Retina (tissue), 1 donor: Measurements from ENCODE around the gene DIO3.
"Not testable (repeated sequence)": the region's sequence is repeated elsewhere in the genome, so short reads cannot be mapped to it uniquely, and the experiment has no call there.

ENCODE experiments used
- DNase-seq: peaks from one replicate; pipeline ENCODE4 v3.0.0-alpha.2; 2016

DIO3 gene

DNA sequence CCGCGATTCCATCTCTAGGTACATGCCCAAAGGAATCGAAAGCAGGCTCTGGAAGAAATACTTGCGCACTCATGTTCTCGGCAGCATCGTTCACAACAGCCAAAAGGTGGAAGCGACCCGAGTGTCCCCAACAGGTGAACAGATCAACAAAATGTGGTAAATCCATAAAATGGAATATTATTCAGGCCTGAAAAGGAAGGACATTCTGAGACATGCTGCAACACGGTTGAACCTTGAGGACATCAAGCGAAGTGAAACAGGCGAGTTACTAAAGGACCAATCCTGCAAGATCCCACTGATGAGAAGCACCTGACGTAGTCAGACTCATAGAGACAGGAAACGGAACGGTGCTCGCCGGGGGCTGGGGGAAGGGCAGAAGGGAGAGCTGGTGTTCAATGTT is 17.5 kb upstream of the DIO3 start:
- DNase-seq = no peak

DNA sequence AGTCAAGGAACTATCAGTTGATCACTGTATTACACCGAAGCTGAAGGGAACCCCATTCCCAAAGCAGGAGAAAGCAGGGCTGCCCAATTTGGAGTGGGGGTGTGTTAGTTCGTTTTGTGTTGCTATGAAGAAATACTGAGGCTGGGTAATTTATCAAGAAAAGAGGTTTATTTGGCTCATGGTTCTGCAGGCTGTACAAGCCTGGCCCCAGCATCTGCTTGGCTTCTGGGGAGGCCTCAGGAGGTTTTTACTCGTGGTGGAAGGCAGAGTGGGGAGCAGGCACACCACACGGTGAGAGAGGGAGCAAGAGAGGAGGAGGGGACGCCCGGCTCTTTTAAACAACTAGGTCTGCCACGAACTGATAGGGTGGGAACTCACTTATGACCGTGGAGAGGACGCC is 16.7 kb upstream of the DIO3 start:
- DNase-seq = no peak

DNA sequence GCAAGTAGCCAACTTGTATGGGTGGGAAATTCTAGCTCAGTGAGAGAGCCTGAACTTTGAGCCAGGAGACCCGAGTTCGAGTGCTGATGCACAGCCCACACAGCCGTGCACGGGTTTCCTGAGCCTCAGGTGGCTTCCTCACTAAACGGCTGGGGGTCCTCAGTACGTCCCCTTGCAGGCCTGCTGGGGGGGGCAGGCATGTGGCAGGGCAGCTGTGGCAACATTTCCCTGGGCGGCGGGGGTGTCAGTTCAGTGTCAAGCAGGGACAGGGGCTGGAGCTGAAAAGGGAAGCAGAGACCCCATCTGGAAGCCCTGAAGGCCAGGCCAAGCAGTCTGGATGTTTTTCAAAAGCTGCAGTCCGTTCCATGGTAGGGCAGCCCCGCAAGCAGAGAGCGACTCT is 14.6 kb upstream of the DIO3 start:
- no peak for DNase-seq

DNA sequence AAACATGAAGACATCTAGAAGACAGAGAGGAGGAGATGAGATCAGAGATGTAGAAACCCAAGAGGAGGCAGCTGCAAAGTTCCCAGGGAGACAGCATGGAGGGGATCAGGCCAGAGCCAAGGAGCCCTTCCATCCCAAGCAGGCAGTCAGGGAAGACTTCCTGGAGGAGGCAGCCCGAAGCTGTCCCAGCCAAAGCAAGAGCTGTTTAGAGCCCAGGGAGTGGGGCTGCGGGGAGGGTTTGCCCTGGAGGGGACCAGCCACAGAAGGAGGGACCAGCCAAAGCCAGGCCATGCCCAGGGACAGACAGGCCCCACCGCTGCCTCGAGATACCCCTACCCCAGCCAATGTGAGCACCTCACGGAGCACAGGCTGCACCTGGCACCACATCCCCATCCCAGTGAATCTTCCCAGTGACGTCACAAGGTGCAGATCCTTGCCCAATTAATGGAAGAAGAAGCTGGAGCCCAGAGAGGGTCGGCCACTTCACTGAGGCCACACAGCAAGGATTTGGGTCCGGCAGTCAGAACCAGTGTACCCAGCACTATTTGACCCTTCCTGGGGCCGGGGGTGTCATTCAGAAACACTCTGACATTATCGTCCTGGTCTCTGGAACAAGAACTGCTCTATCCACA is 14.1 kb upstream of the DIO3 start:
- no peak for DNase-seq

DNA sequence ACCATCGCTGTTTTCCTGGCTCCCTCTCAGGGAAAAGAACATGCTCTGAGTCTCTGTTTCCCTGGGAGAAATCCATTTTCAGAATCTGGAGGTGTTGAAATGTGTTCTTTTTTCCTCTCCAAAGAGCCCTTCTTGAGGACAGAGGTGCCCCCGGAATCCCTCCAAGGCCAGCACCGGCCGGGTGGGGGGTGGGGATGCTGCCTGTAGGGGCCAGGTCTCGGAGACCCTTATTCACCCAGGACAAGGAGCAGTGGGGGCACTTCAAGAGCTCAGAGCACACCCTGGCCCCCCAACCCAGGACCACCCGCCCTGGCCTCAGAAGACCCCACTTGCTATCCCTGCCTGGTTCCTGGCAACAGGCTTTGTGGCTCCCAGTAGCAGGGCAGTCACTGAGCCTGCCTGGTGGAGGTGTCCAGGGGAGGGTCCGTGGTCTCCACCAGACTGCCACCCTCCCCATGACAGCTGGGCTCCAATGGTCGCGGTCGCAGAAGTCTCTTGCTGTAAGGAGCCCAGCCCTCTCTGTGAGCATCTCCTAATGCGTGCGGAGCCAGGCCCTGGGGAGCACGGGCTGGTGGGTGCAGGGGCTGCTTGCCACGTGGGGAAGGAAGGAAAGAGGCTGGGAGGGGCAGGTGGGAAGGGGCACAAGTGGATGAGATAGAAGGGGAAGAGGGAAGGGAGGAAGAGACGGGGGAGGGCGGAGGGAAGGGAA is 13.2 kb upstream of the DIO3 start:
- no peak for DNase-seq

DNA sequence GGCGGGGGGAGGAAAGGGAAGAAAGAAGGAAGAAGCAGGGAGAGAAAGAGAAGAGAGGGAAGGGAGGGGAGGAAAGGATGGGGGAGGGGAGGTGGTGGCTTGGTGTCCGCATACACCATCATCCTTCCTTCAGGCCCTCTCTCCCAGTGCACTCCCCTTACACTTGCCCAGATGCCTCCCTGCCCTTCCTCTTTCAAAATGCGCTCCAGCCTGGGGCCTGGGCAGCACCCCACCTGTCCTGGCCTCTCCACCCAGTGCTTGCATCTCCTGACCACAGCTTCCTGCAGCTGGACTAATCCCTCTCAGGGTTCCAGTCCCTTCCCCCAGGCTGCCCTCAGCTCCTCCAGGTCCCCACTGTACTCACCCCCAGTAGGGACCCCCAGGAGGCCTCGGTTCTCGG is 12.6 kb upstream of the DIO3 start:
- DNase-seq = no peak

DNA sequence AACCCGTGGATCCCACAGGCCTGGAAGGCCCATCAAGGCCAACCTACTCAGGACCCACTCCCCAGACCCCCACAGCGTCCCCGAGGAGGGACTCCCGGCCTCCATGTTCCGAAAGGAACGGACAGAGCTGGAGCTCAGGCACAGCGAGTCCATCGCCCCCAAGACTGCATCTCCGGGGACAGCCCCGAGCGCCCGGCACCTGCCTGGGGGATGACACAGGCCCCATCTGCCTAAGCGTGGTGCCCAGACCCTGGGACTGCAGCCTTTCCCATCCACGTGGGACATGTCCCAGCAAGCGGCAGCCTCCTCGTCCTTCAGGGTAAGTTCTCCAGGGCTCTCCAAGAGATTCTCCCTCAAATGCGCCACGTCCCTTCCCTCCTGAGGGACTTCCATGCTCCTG is 12.1 kb upstream of the DIO3 start:
- no peak for DNase-seq

DNA sequence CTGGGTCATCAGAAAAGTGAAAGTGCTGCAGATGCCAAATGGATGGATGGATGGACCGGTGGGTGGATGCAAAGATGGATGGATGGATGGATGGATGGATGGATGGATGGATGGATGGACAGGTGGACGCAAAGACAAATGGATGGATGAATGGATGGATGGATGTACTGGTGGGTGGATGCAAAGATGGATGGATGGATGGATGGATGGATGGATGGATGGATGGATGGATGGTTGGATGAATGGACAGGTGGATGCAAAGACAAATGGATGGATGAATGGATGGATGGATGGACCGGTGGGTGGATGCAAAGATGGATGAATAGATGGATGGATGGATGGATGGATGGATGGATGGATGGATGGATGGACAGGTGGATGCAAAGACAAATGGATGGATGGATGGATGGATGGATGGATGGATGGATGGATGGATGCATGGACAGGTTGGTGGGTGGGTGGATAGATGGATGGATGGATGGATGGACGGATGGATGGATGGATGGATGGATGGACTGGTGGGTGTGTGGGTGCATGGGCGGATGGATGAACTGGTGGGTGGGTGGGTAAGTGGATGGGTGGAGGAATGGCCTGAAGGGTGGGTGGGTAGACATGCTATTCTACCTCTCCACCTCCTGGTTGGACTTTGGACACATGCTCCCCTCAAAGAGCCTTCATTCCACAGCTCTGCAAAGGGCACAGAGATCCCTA is 10.9 kb upstream of the DIO3 start:
- not testable (repeated sequence) for DNase-seq

DNA sequence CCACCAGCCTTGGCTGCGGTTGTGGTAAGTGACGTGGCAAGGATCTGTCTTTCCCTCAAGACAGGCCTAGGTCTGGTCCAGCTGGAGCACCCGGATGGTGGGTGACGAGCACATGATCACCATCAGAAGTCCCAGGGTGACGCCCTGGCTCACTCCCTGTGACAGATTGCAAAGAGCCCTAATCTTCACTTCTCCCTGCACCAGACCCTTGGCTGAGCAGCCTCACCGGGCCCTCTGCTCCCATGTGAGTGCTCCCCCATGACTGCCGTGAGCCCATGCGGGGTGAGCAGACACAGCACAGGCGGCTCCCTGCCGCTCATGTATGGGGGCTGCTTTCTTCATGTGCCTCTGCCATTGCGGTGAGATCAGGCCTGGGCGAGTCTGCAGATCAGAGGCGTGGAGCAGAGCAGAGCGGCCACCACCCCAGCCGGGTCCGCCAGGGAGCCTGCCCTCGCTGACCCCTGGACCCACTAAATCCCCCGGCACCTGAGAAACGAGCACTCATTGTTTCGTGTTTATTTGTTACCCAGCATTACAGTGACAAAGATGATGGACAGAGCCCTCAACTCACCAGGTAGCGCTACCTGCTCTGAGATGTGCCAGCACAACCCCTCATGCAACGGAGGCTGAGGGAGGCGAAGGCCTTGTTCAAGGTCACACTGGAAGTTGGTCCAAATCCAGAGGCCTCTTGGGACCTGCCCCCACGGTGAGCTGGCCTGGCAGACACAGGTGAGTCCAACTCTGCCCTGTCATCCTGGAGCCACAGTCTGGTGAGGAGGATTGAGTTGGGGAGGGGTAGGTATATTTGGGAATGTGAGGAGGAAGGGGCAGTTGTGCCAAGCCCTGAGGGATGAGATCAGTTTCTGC is 9.3 kb upstream of the DIO3 start:
- no peak for DNase-seq

DNA sequence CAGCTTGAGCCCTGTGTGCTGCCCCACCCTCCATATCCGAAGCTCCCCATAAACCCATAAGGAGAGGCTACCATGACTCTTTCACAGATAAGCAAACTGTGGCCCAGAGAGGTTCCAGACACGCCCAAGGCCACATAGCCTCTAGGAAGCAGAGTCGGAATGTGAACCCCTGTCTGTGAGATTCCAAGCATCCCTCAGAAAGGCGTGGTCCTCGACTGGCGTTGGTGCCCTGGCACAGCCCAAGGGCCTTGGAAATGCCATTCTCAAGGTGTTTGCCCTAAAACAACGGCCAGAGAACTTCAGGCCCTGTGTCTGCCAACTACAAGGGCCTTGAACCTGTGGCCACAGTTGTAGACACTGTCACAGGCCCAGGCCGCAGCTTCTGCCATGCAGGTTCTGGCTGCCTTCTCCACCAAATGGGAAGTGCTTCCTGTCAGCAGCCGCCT is 8.5 kb upstream of the DIO3 start:
- DNase-seq = no peak

DNA sequence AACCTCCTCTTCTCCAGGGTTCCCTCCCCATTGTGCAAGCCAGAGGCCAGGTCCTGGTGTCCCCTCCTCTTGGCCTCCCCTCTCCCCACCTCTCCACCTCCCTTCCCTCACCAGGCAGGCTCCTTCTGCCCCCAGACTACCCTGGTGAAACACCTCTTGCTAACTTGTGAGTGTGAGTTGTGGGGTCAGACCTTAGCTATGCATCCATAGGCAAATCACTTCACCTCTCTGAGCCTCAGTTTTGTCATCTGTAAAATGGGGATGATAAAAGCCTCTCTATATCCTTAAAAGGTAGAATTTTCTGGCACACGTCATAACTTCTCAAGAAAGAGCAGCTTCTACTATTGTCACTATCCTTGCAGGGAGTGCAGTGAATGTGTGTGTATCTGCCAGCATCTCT is 7.9 kb upstream of the DIO3 start:
- DNase-seq = no peak

DNA sequence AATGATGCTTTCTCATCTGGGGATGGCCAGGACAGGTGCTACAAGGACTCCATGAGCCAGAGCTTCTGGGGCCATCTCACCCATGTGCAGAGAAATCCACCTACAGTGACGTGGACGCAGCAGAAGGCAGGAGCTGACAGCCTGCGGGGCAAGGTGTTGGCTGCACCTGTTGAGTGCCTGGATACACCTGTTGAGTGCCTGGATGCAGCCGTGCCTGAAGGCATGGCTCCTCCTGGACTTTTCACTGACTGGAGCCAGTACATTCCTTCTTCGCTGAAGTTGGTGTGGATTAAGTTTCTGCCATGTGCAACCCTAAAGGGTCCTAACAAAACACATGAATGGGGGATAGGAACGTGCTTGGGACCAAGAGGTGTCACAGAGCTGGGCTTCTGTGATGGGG is 7.4 kb upstream of the DIO3 start:
- no peak for DNase-seq

DNA sequence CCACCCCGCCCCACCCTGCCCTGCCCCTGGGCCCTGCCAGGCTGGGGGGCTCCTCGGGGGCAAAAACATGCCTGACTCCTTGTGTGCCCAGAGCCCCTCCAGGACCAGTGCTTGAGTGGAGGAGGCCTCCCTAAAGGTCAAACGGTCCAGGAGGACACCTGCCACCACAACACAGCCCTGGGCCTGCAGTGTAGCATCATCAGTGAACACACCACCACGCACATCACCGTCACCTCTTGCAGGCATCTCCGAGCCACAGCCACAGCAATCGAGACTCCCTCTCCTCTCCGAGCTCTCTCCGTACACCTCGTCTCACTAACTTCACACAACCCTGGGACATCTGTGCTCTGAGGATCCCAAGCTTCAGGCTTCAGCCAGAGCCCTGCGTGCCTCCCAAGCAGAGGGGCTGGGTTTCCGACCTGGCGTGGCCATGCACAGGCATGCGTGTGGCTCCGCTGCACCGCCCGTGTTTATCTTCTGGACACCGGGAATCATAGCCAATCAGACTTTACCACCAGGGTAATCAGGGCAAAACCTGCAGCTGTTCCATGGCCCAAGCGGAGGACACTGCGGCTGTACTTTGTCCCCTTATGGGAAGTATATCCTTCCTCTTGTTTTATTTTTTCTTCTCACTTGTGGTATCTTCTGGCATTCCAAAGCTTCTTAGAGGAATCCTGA is 6.2 kb upstream of the DIO3 start:
- no peak for DNase-seq

DNA sequence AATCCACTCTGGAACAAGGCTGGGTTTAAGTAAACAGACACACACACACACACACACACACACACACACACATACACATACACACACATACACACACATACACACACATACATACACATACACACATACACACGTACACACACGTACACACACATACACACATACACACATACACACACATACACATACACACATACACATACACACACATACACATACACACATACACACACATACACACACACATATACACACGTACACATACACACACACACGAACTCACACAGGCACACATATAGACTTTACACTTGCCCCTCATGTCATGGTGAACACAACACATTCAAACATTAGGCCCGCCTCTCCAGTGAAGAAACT is 5.6 kb upstream of the DIO3 start:
- DNase-seq = not testable (repeated sequence)

DNA sequence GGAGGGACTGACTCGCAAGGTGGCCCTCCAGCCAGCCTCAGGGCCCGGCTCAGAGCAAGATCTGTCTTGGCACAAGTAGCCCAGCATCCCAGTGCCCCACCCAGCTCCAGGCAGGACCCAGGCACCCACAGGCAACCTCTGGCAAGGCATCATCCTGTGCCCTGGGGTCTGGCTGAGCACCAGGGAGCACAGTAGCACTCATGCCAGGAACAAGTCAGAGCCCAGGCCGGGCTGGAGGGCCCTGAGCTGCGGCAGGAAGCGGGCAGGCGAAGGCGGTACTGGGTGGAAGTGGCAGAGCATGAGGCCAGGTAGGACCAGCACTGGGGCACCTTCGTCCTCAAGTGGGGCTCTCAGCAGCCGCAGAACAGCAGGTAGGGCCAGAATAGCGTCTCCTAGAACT is 5.2 kb upstream of the DIO3 start:
- DNase-seq = no peak

DNA sequence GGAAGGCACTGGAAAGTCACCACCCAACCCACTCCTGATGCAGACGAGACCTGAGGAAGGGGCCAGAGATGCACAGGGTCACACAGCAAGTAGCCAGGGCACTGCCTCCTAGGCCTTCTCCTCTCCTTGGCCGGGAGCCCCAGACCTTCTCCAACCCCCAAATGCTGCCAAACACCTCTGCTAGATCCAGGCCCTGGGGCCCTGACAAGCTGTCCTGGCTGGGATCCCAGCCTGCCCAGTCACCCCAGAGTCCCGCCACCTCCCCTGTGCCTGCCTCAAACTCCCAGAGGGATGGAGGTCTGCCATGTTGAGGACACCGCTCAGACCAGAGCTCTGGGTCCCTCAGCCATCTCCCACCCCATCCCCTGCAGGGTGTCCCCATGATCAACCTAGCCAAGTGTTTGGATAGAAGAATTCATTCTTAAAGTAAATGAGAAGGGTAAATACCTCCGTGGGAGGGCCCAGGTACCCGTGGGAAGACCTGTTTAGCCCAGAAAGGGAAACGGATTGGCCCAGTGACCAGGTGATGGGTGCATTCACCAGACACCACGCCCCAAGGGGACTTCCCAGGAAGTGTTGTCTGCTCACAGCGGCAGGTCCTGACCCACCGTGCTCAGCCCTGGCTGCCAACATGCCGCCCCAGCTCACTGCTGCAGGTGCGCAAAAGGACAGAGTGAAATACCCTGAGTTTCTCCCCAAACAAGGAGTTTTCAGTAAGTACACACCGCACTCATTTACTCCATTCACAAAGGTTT is 4.6 kb upstream of the DIO3 start:
- DNase-seq = no peak

DNA sequence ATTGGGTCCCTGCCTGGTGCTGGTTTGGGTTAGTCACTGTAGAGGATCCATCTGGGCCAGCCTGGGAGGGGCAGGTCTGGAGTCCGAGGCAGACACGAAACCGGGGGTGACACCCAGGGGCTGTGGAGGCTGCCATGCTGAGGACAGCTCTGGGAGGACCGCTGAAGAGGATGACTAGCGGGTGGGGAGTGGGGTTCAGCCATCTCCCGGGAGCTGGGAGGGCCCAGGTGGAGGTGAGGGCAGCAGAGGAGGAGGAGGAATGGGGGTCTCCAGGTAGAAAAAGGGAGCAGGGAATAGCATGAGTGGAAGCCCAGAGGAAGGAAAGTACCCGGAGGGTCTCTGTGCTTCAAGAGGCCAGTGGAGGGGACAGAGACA is 4.0 kb upstream of the DIO3 start:
- no peak for DNase-seq

DNA sequence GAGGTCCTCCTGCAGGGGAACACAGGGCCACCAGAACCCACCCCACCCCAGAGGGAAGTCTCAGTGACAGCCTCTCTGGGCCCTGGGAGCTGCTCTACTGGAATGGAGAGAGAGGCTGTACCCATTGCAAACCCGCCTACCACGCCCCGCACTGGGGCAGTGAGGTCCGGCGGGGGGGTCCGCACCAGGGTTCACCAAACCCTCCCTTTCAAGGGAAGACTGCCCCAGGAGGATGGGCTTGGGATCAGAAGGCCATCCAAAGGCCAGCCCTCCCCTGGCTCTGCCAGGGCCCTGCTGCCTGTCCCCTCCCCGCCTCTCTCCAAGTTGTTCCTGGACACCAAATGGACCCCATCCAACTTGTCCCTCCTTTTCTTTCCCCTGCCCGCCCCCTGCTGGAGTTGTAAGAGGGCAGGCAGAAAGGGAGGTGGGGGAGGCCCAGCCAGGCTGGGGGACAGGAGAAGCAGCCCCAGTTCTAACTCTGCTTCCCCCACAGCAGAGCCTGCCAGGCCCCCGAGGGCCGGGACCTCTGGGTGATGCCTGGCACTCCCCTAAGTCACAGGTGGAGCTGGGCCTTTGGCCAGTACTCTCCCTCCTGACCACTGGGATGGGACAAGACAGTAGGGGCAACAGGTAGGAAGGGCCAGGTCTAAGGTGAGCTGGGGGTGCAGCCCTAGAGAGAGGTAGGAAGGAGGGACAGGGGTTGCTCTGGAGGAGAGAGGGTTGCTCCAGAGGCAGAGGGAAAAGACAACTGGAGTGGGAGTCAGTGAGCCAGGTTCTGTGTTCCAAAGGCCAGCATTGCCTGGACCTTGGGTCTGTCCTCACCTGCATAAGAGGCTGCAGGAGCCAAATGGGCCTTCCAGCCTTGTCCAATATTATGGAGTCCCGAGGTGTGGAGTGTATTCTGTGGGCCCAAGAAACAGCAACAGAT is 3.2 kb upstream of the DIO3 start:
- DNase-seq = no peak

DNA sequence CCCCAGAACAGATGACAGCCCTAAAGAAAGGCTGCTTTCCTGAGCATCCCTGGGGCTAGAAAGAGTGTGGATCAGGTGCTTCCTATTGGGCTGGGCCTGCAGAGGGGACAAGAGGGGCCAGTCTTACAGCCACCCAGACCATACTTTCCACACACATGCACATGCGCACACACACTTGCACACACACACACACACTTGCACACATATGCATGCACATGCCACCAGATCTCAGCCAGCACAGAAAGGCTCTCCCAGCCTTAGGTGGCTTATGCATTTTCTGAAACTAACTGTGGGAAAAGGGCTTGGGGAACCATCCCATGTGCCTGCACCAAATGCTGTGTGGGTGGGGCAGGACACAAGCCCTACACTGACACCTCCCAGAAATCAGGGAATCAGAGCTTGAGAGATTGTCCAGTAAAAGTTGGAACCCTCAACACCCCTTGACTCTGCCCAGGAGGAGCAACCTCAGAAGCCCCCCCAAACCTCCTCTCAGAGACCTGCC is 2.5 kb upstream of the DIO3 start:
- DNase-seq = no peak

DNA sequence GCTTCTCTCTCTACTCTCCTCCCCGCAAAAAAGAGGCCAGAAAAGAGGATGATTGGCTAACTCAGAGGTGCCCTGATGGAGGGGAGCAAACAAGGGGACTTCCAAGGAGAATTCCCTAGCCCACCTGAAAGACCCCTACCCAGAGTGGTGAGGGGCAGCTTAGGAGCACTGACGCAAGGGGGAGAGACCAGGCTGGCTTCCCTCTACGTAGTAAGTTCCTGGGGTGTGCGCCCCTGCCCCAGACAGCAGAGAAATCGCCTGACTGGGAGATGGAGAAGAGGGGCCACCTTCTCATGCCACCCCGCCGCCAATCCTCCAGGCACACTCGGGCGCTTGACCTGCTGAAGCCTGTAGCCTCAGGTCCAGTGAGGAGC is 2.1 kb upstream of the DIO3 start:
- no peak for DNase-seq
